H9 (cell line): ENCODE measurements around the gene SCIMP. TPM values are rescaled to one million over a fixed set of nuclear protein-coding genes. Genes with fewer than 3 reads are reported as not detected.

Experiments
- DNase-seq: peaks from one replicate; pipeline ENCODE4 v3.0.0-alpha.2; 2017
- H2AFZ ChIP-seq: one replicate; pipeline ENCODE4 v1.6.1; 2013; ENCODE audit warnings: mild to moderate bottlenecking, low read length, control low read depth, moderate library complexity
- H2AK5ac ChIP-seq: 2 replicates; pipeline ENCODE4 v1.6.1; 2013; ENCODE audit warnings: low read length, control low read depth, mixed read lengths; ENCODE audit not compliant: insufficient read length
- H2BK120ac ChIP-seq: one replicate; pipeline ENCODE4 v1.6.1; 2013; ENCODE audit warnings: low read depth, mild to moderate bottlenecking, low read length, control low read depth, inconsistent platforms; ENCODE audit not compliant: poor library complexity, severe bottlenecking
- H2BK12ac ChIP-seq: 2 replicates; pipeline ENCODE4 v1.6.1; 2013; ENCODE audit warnings: low read length, control low read depth, mixed read lengths, low read depth; ENCODE audit not compliant: insufficient read length
- H2BK15ac ChIP-seq: 2 replicates; pipeline ENCODE4 v1.6.1; 2013; ENCODE audit warnings: low read depth, low read length, control low read depth
- H2BK20ac ChIP-seq: one replicate; pipeline ENCODE4 v1.6.1; 2013; ENCODE audit warnings: low read depth, mild to moderate bottlenecking, low read length, control low read depth, inconsistent platforms; ENCODE audit not compliant: poor library complexity, severe bottlenecking
- H2BK5ac ChIP-seq: 2 replicates; pipeline ENCODE4 v1.6.1; 2013; ENCODE audit warnings: low read length, control low read depth, mixed read lengths; ENCODE audit not compliant: insufficient read length
- H3K14ac ChIP-seq: 2 replicates; pipeline ENCODE4 v1.6.1; 2013; ENCODE audit warnings: low read length, control low read depth; ENCODE audit not compliant: insufficient read depth
- H3K18ac ChIP-seq: 2 replicates; pipeline ENCODE4 v1.6.1; 2013; ENCODE audit warnings: low read depth, mild to moderate bottlenecking, mixed read lengths, low read length, control low read depth; ENCODE audit not compliant: insufficient read length
- H3K23ac ChIP-seq: 2 replicates; pipeline ENCODE4 v1.6.1; 2013; ENCODE audit warnings: low read length, control low read depth, mixed read lengths, low read depth; ENCODE audit not compliant: insufficient read length
- H3K23me2 ChIP-seq: 2 replicates; pipeline ENCODE4 v1.6.1; 2013; ENCODE audit warnings: low read depth, mild to moderate bottlenecking, mixed read lengths, low read length, control low read depth; ENCODE audit not compliant: insufficient read length, poor library complexity, severe bottlenecking
- H3K27ac ChIP-seq: 2 replicates; pipeline ENCODE4 v1.5.1; 2013; ENCODE audit warnings: low read length, control low read depth, mixed read lengths, low read depth; ENCODE audit not compliant: insufficient read length
- H3K27me3 ChIP-seq: 2 replicates; pipeline ENCODE4 v1.6.1; 2013; ENCODE audit warnings: low read length, control low read depth, inconsistent platforms; ENCODE audit not compliant: insufficient read depth
- H3K4ac ChIP-seq: 2 replicates; pipeline ENCODE4 v1.6.1; 2013; ENCODE audit warnings: low read depth, mild to moderate bottlenecking, control low read depth, inconsistent platforms, low read length, moderate library complexity
- H3K4me1 ChIP-seq: 2 replicates; pipeline ENCODE4 v1.6.1; 2013; ENCODE audit warnings: low read length, control low read depth, inconsistent platforms; ENCODE audit not compliant: insufficient read depth
- H3K4me2 ChIP-seq: 2 replicates; pipeline ENCODE4 v1.6.1; 2013; ENCODE audit warnings: low read length, control low read depth, mixed read lengths; ENCODE audit not compliant: insufficient read length, insufficient read depth
- H3K56ac ChIP-seq: 2 replicates; pipeline ENCODE4 v1.6.1; 2013; ENCODE audit warnings: low read depth, mild to moderate bottlenecking, mixed read lengths, low read length, control low read depth; ENCODE audit not compliant: insufficient read length
- H3K79me1 ChIP-seq: 2 replicates; pipeline ENCODE4 v1.6.1; 2013; ENCODE audit warnings: low read depth, mild to moderate bottlenecking, moderate library complexity, low read length, control low read depth, inconsistent platforms; ENCODE audit not compliant: insufficient read depth, poor library complexity, severe bottlenecking
- H3K79me2 ChIP-seq: 2 replicates; pipeline ENCODE4 v1.6.1; 2013; ENCODE audit warnings: low read length, control low read depth, inconsistent platforms; ENCODE audit not compliant: insufficient read depth
- H3K9ac ChIP-seq: 2 replicates; pipeline ENCODE4 v1.6.1; 2013; ENCODE audit warnings: low read length, control low read depth, mixed read lengths; ENCODE audit not compliant: insufficient read length; ENCODE audit errors: extremely low read depth
- H3K9me3 ChIP-seq: one replicate; pipeline ENCODE4 v1.6.1; 2013; ENCODE audit warnings: low read depth, low read length, inconsistent platforms; ENCODE audit not compliant: control insufficient read depth
- H3T11ph ChIP-seq: one replicate; pipeline ENCODE4 v1.6.1; 2013; ENCODE audit warnings: mild to moderate bottlenecking, low read length, control low read depth, inconsistent platforms
- H4K20me1 ChIP-seq: one replicate; pipeline ENCODE4 v1.6.1; 2013; ENCODE audit not compliant: control insufficient read depth, insufficient read length, insufficient read depth
- H4K5ac ChIP-seq: 2 replicates; pipeline ENCODE4 v1.6.1; 2013; ENCODE audit warnings: low read depth, mild to moderate bottlenecking, mixed read lengths, low read length, control low read depth; ENCODE audit not compliant: insufficient read length
- H4K8ac ChIP-seq: replicated peaks from 2 replicates; pipeline ENCODE4 v1.6.1; 2013; ENCODE audit warnings: low read length, control low read depth, mixed read lengths, low read depth; ENCODE audit not compliant: insufficient read length
- H4K91ac ChIP-seq: 2 replicates; pipeline ENCODE4 v1.6.1; 2013; ENCODE audit warnings: low read depth, mild to moderate bottlenecking, moderate library complexity, mixed read lengths, low read length, control low read depth; ENCODE audit not compliant: insufficient read length
- H3K27ac Mint-ChIP-seq, 3 experiments: 2 replicates in 2 of 3; 3 replicates in 1 of 3; pipeline ENCODE4 v1.8.0; 2020 to 2021; ENCODE audit warnings: mixed read lengths in 3 of 3, mild to moderate bottlenecking in 1 of 3, moderate library complexity in 1 of 3
- H3K27me3 Mint-ChIP-seq: 2 replicates; pipeline ENCODE4 v1.8.0; 2021; ENCODE audit warnings: low read depth, mild to moderate bottlenecking, moderate library complexity, mixed read lengths
- H3K36me3 Mint-ChIP-seq, 3 experiments: 2 replicates in 2 of 3; 3 replicates in 1 of 3; pipeline ENCODE4 v1.8.0; 2020 to 2021; ENCODE audit warnings: low read depth in 3 of 3, mixed read lengths in 3 of 3; ENCODE audit not compliant: insufficient read depth in 1 of 3
- H3K4me1 Mint-ChIP-seq, 2 experiments: 2 replicates each; pipeline ENCODE4 v1.8.0; 2020; ENCODE audit warnings: mixed read lengths in 2 of 2
- H3K4me3 Mint-ChIP-seq, 2 experiments: 2 replicates in 1 of 2; 3 replicates in 1 of 2; pipeline ENCODE4 v1.8.0; 2020 to 2021; ENCODE audit warnings: mild to moderate bottlenecking in 2 of 2, mixed read lengths in 2 of 2, moderate library complexity in 1 of 2
- H3K9me3 Mint-ChIP-seq, 2 experiments: 2 replicates in 1 of 2; 3 replicates in 1 of 2; pipeline ENCODE4 v1.8.0; 2020; ENCODE audit warnings: mild to moderate bottlenecking in 2 of 2, mixed read lengths in 2 of 2, moderate library complexity in 1 of 2
- CTCF ChIP-seq: fragments of 200-600 bp; sonication (generic); conservative IDR thresholded peaks from 3 replicates; pipeline ENCODE4 v1.8.0; 2021; ENCODE audit warnings: antibody characterized with exemption, mild to moderate bottlenecking
- WGBS: extraction: QIAGEN DNeasy Blood & Tissue Kit; methylation state at CpG from one replicate; pipeline ENCODE4 v1.1.7; 2013; ENCODE audit warnings: missing lambda C conversion rate, low lambda C conversion rate, mixed read lengths; ENCODE audit not compliant: insufficient read length; ENCODE audit errors: extremely low coverage; 5-methylcytosine and 5-hydroxymethylcytosine counted together
- total RNA-seq: library from RNA; stranded (reverse); gene quantifications from 2 replicates; pipeline ENCODE4 v1.2.1, GENCODE V29; 2021

SCIMP gene
- total RNA-seq, 1 experiment from 2014 or later, result not detected

GRCh38 chr17:5238333-5238732 is 3.7 kb upstream of the SCIMP start:
- no peak overlapping the region for H4K91ac ChIP-seq
- no peak overlapping the region for H3K4ac ChIP-seq
- no peak overlapping the region for H3K56ac ChIP-seq
- Mint-ChIP-seq H3K36me3 (no peaks in the 10 kb centered on the region), H3K9me3 (no peaks in the 10 kb centered on the region), H3K27ac (no peak overlapping the region; a peak in 1 of 7 replicates), H3K4me3 (no peak overlapping the region), H3K27me3 (peaks cover 8% of the 10 kb centered on the region), H3K4me1 (peaks cover 0 to 5% of the 10 kb centered on the region in 2 experiments; a peak in 1 of 4 replicates)
- H3K4me1 ChIP-seq, result no peaks in the 10 kb centered on the region
- H3K4me2 ChIP-seq, result no peak overlapping the region
- H2BK12ac ChIP-seq, result no peak overlapping the region
- H2BK15ac ChIP-seq, result no peak overlapping the region
- H3K14ac ChIP-seq, result no peak overlapping the region
- H2AFZ ChIP-seq, result no peak overlapping the region
- H3K9ac ChIP-seq, result no peak overlapping the region
- H2AK5ac ChIP-seq, result no peak overlapping the region
- no peak overlapping the region for H2BK5ac ChIP-seq
- H3K79me1 ChIP-seq, result no peaks in the 10 kb centered on the region
- no peak overlapping the region for H3K23ac ChIP-seq
- H3K23me2 ChIP-seq, result no peaks in the 10 kb centered on the region
- H4K8ac ChIP-seq, result no peak overlapping the region
- H3K18ac ChIP-seq, result no peak overlapping the region
- H4K5ac ChIP-seq, result no peak overlapping the region
- no peak for DNase-seq
- no CpG with 5 or more reads among the region's 4 CpGs for WGBS
- no peak for TF ChIP-seq CTCF
- H3K79me2 ChIP-seq, result no peaks in the 10 kb centered on the region
- H3K9me3 ChIP-seq, result no peaks in the 10 kb centered on the region
- H2BK20ac ChIP-seq, result no peak overlapping the region
- no peak overlapping the region for H3K27ac ChIP-seq
- H3T11ph ChIP-seq, result no peak overlapping the region
- H4K20me1 ChIP-seq, result no peaks in the 10 kb centered on the region
- no peaks in the 10 kb centered on the region for H3K27me3 ChIP-seq
- H2BK120ac ChIP-seq, result no peak overlapping the region
